NCI-H1092 treated with DMSO at 0.1 percent for 48 hours (cell line): Measurements from ENCODE around the gene CCDC171.

Experiments used
- DNase-seq: peaks from one replicate; lab custom pipeline; 2025; lab: John Stamatoyannopoulos, UW

The CCDC171 gene

DNA sequence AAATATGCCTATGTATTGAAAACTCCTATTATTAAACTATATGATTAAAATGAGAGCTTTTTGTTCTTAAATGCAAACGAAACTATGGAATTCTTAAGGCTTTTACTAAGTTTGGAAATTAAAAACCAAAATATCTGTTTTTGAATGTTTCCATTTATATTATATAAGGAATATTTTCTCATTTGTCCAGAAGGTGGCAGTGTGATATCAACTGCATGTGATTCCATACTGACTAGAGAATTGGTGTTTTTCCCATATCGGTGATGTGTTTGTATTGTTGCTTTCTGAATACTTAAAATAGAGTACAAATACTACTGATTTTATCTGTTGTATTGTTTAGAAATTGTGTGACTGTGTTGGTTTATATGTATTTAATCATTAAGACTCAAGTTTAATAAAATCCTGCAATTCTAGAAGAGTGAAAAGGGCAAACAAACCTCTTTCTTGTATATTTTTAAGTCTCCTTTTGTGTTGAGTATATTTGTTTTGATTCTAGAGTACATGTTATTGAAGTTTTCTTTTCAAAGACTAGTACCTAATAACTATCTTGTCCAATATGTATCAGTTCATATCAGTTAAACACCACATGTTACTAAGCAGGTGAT is 320.8 kb downstream of the CCDC171 start:
- peak; percentile 80 for DNase-seq

DNA sequence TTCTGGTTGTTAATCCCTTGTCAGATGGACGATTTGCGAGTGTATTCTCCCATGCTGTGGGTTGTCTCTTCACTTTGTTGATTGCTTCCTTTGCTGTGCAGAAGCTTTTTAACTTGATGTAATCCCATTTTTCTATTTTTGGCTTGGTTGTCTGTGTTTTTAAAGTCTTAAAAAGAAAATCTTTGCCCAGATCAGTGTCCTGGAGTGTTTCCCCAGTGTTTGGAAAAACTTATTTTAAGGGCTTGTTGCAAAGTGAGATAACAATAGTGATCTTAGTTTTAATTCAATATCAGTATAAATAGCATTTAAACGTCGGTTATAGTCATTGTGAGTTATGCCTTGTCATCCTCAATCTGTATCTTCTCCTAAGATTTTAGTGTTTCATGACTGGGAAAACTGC is 329.5 kb downstream of the CCDC171 start:
- DNase-seq, result no peak

DNA sequence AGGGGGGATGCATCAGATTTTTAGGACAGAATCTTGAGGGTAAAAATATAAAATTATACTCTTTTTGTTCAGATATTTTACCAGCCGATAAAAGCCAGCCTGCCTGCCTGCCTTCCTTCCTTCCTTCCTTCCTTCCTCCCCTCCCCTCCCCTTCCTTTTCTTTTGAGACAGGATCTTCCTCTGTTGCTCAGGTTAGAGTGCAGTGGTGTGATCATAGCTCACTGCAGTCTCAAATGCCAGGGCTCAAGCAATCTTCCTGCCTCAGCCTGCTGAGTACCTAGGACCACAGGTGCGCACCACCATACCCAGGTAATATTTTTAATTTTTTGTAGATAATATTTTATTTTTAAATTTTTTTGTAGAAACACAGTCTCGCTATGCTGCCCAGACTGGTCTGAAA is 330.0 kb downstream of the CCDC171 start:
- DNase-seq, result no peak

DNA sequence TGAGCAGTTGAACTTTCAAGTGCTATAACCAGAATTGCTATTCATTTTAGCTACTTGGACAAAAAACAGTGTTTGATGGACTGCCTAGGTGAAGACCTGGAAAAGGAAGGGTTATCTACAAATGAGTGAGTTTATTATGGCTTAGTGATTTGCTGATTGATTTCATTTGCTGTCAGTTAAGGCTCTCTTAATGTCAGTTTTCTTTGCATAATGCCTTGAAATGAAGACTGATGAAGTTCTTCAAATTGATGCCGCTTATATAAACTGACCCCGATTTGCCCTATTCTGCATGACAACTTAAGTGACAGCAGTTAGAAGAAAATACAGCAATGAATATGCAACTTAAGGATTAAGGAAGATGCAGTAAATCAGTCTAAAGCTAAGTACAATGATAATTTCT is 332.6 kb downstream of the CCDC171 start:
- DNase-seq, result no peak

DNA sequence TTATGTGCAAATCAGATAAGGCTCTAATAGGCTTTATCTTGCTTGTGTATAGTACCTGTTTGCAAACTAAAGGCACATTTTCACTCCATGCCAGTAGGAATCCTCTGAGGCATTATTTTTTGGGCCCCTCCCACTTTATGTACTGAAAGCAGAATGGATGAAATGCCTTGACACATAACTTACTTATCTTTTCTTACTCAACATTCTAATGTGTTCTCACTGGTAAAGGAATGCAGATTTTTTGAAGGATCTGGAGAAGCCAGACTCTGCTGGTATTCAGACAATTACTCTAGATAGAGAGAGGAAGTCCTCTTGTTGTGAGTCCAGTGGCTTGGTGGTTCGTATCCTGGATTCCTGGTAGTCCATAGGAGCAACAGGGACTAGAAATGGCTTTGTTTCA is 336.7 kb downstream of the CCDC171 start:
- no peak for DNase-seq

DNA sequence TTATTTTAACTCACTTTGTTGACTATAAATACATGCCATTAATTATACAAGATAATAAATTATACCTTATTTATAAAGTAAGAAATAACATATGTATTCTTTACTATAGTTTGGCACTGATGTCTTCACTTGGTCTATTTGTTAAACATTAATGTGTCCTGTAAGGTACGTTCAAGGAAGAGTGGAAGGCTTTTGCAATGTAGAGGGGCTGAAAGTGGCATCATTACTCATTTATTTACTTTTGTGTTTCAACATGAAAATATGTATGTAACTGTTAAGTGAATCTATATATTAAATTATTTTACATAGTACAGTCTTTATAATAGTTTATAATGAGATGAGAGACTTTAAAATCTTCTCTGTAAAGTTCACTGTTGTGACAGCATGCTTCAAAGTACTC is 348.7 kb downstream of the CCDC171 start:
- DNase-seq, result no peak

DNA sequence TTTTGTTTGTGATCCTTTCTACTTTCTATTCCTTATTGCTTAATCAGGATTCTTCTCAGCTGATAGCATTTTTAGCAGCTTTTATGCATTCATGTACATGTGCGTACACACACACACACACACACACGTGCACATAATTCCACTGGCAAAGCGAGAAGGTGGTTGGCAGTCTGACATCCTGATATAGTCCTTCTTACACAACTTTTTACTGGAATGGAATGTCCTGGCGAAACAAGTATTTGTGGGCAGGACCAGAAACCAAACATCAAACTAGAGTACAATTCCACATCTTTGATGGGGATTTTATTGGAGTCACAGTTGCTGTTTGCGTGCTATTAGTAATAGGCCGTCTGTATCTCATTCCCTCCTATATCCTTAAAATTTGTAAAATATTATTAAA is 356.5 kb downstream of the CCDC171 start:
- no peak for DNase-seq

DNA sequence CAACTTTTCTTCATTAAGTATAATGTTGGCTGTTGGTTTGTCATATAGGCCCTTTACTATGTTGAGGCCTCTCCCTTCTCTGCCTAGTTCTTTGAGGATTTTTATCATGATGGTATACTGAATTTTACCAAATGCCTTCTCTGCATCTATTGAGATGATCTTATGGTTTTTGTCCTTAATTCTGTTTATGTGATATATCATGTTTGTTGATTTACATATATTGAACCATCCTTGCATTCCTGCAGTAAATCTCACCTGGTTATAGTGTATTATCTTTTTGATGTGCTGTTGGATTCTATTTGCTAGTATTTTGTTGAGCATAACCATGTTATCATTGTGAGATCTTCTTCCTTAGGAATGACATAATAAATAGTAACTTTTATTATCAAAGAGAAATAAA is 362.9 kb downstream of the CCDC171 start:
- DNase-seq, result no peak

DNA sequence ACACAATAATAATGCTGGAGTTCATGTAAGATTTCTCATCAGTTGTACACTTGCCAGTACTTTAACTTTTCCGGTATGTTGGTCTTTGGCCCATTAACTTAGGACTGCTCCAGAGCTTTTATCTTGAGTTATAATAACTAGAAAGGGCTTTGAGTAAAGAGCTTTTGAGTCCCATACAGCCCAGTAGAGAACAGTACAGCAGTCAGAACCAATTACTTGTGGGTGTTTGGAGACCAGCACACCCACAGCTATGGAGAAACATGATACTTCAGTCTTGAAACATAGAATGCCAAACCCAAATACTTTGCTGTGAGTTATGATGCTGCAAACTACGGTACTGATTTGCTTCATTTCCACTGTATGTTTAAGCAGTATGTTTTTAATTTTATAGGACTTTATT is 374.3 kb downstream of the CCDC171 start:
- DNase-seq, result no peak

DNA sequence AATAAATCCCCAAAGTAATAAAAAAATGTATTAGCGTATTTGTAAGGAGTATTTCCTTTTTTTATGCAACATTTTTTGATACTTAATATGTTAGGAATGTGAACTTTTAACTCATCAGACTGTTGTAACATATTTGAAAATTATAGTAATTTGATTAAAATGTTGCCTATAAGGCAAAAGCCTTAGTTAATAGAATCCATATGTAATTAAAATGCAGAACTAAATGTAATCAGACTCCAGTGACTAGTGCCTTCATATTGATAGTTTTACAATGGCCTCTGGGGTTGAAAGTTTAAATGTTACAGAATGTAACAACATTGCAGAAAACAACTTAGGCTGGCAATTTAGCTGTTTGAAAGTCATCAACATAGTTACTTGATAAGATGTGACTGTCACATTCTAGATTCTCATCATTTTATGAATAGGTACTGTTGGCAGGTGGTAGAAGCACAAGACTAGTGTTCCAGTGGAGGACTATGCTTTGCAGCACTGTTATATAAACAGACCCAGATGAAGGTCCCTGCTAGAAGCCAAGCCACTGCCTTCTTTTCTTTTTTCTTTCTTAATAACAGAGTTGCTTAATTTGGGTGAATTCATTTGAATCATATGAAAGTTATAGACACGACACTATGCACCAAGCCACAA is 382.9 kb downstream of the CCDC171 start:
- peak; percentile 94 for DNase-seq

DNA sequence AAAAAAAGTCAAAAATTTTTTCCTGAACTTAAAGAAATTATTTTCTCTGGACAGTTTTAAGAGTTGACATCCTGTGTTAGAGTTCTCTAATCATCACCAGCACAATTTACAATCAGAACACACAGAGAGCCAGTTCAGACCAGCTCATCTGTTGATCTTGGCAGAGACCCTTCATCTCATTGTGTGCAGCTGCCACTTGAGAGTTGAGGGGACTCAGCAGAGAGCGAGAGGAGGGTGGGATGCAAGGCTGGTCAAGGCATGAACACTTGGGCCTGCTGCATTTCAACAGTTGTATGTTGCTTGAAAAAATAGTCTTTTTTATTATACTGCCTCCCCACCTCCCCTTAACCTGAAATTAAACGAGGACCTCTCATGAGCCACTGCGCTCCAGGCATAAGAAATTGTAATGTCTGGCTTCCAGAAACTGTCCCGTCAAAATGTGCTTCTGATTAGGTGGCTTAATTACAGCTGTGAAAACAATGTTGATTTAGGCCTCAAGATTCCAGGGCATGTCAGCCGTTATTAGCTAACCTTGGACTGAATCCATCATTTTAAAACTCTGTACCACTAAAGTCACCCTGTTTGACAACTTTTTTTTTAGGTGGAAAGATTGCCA is 383.6 kb downstream of the CCDC171 start:
- DNase-seq, result peak; percentile 96

DNA sequence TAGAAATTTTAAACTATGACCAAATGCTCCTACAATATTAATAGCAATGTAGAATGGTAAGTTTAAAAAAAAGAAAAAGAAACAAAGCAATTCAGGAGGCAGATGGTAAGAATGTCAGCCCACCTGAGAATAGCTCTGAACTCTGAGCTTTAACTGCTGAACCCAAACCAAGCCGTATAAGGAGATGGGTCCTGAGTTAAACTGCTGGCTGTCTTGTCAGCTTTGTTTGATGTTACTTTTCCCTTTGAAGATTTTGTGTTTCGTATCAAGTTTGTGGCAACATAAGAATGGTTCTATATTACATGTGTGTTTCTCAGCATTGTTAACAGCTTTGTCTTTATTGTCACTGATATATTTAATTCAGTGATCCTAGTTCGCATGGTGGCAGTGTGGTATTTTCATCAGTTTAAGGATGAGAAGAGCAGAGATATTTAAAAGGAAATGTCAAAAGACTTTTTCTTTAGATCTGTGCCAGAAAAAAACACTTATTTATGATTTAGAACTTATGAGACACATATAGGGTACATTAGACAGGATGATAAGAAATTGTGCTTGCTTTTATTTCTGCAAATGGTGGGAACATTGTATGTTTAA is 390.1 kb downstream of the CCDC171 start:
- no peak for DNase-seq

DNA sequence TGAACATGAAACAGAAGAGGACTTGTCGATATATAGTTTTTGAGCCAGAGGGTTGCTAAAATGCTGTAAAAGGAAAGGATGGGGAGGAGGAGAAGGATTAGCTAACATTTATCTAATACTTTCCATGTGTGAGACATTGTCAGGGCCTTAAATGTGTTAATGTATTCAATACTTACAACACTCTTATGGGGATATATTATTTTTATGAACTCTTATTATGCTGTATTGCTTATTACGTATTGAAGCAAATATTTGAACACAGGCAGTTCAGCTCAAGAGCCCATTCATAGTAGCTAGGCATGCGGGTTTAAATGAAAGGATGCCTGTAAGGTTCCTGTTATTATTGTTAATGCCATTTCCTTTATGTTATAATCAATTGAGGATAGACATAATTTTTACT is 391.5 kb downstream of the CCDC171 start:
- peak; percentile 21 for DNase-seq

DNA sequence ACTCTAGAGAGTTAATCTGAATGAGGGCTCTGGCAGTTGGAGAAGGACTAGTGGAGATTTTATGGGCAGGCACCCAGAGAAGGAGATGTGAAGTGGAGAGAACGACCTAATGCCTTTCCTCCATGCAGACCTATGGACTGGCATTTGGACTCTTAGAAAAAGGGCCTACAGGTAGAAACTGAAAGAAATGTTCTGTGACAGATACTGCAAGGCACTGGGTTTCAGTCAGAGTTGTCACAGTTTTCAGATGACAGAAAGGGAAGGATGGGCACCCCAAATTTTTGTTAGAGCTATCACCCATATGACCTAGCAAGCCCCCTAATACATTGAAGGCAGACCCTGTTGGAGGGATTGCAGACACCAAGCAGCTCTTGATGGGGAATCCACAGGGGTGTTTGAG is 406.8 kb downstream of the CCDC171 start:
- no peak for DNase-seq

DNA sequence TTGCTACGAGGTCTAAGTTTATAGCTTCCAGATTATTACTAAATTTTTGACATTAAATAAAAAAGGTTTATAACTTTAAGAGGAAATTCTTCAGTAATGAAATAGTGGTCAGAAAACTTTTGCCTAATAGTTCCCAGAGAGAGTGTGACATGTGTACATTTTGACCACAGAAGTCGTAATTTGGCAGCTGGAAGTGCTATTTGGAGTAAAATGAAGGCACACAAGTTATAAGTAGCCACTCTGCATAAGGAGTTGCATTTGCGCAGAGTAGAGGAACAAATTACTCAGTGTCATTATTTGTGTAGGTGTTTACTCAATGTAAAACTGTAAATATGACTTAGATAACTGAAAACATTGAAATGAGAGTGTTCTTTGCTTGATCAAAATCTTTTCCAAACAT is 408.4 kb downstream of the CCDC171 start:
- DNase-seq, result no peak

DNA sequence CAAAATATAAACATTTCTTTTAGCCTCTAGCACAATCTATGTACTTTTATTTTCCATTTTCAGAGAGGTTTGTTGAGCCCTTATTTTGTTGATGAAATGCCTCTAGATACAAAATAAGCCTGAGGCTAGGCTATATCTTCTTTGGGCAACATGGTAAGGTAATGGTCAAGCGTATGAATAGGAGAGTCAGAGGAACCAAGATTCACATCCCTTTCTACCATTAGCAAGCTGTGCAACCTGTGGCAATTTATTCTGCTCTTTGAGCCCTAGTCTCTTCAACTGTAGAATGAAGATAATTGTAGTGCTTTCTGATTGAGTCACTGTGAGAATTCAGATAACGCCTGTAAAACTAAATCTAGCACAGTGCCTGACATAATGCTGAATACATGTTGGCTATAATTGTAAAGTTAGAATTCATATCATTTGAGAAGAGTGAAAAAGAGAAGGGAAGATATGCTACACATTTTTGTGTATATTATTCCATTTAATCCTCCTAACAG is 412.5 kb downstream of the CCDC171 start:
- DNase-seq, result no peak

DNA sequence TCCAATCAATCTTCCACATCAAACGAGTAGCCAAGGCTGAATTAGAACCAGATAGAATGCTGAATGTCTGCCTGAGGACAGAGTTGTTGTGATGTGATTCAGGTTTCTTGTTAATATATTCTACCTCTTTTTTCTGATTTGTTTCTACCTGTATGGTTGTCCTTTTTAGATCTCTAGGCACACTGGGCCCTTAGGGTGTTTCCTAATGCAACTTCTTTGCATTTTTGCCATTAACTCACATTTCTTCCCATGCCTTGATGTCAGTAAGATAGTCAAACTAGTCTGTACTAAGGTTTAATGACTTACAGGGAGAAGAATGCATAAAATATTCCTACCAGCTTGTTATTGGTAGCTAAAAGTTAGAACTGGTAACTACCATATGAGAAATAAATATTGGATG is 413.6 kb downstream of the CCDC171 start:
- DNase-seq, result no peak

DNA sequence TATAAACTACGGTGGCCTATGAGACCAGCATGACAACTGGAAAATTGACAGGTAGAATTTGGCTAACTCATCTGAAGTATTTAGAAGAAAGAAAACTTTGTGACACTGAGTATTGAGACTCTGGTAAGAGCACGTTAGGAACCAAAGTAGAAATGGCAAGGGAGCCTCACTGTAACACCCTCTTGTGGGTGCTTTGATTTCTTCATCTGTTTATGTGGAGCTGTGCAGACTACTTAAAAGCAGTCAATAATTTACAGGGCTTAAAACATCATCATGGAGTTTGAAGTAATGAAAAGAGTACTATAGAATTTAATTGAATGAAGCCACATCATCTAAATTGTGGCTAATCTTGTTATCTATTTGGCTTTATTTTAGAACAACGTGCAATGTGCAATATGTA is 414.2 kb downstream of the CCDC171 start:
- DNase-seq, result no peak

DNA sequence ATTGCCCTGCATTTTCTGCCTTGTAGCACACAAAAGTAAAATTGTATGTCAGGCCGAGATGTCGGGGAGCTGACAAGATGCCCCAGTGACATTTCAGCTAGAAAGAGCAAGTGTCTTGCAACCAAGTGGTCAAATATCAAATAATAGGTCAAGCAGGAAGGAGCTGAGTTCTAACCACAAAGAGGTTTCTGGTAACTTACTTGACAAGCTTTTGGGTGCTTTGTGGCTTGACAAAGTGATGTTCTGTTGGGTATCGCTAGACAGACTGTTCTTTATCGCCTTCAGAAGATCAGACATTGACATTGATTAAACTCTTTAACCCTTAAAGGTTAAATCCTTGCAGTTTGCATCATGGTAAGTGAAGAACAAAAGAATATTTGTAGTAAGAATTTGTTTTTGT is 419.9 kb downstream of the CCDC171 start:
- DNase-seq, result no peak

DNA sequence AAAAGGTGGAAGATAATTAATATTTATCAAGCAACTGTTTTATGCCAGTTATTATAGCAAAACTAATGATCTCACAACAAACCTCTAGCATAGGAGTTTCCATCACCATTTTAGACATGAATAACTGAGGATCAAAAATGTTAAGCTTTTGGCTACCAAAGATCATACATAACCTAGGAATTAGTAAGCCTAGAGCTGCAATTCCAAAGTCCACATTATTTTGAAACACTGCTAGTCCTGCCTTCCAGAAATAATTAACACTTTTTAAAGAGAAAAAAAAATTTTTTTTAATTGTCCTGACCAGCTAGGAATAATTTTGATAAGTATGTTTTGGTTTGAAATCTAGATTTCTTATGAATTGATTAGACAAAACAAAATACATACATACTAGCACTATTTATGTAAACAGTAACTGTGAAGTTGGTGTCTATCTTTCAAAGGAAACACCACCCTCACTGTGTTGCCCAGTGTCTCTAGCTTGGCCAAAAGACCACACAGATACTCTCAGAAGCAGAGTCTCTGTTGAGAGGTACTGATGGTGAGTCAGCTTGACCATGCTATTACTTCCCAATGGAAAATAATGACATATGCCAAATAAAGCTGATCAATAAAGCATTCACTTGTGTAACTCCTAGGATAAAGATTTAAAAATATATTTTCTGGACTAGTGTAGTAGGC is 422.4 kb downstream of the CCDC171 start:
- DNase-seq, result no peak

DNA sequence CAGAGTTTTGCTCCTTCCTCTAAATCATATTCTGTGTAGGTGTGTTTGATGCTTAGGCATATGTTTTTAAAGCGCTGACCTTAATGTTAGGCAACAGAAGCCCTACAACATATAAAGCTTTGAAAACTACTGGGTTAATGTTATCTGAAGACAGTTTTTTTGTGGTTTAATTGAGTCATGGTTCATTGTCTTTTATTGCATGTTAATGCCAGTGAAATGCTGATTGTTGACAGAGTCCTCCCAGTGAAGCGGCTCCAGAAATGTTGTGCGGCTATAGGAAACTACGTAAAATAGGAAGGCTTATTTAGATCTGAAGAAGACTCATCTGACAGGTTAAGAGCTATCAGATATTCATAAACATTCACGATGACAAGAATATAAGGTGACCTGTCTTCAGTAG is 424.6 kb downstream of the CCDC171 start:
- peak; percentile 13 for DNase-seq

DNA sequence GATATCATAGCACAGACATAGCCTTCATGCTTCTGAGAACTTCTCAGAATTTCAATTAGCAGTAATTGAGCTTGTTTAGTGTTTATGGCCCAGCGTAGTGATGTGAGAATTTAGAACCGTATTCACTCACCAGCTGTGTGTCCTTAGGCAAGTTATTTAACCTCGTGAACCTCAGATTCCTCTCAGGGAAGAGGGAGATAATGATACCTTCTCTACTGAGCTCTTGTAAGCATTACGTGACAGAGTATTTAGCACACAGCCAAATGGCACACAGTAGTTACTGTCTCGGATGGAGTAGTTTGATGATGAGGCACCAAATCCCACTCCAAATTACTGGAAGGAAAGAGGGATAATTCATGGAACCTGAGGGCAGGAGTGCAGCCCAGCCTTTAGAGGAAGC is 429.3 kb downstream of the CCDC171 start:
- no peak for DNase-seq
